GM23338 (cell line): ENCODE data around the gene SOD3. TPM values are rescaled to one million over a fixed set of nuclear protein-coding genes. Genes with fewer than 3 reads are reported as not detected.

Source experiments
- ATAC-seq: fragments of 200-7000 bp; cut with Tn5 transposase; 3 replicates; pipeline ENCODE4 v1.9.1; 2020
- DNase-seq: peaks from one replicate; pipeline ENCODE4 v3.0.0-alpha.2; 2015; ENCODE audit warnings: low spot score
- H2AFZ ChIP-seq: fragments of 200-600 bp; sonication (generic); 2 replicates; pipeline ENCODE4 v1.8.0; 2016; ENCODE audit warnings: antibody characterized with exemption, mild to moderate bottlenecking, moderate library complexity
- H3F3A ChIP-seq: fragments of 200-600 bp; sonication (generic); replicated peaks from 2 replicates; pipeline ENCODE4 v1.8.0; 2017; ENCODE audit warnings: antibody characterized with exemption, mixed run types, low read depth
- H3K27ac ChIP-seq: fragments of 200-600 bp; sonication (generic); 2 replicates; pipeline ENCODE4 v1.6.1; 2016; ENCODE audit warnings: low read depth
- H3K27me3 ChIP-seq: fragments of 200-600 bp; sonication (generic); 2 replicates; pipeline ENCODE4 v1.8.0; 2016; ENCODE audit warnings: mild to moderate bottlenecking, mixed run types, moderate library complexity; ENCODE audit not compliant: insufficient read depth
- H3K36me3 ChIP-seq: fragments of 200-600 bp; sonication (generic); 2 replicates; pipeline ENCODE4 v1.8.0; 2016; ENCODE audit warnings: mild to moderate bottlenecking; ENCODE audit not compliant: insufficient read depth
- H3K4me1 ChIP-seq: fragments of 200-600 bp; sonication (generic); 2 replicates; pipeline ENCODE4 v1.8.0; 2016; ENCODE audit warnings: mild to moderate bottlenecking, moderate library complexity; ENCODE audit not compliant: insufficient read depth
- H3K4me2 ChIP-seq: fragments of 200-600 bp; sonication (generic); 2 replicates; pipeline ENCODE4 v1.7.1; 2017; ENCODE audit warnings: mixed run types
- H3K4me3 ChIP-seq: fragments of 200-600 bp; sonication (generic); 2 replicates; pipeline ENCODE4 v1.6.1; 2016; ENCODE audit warnings: mixed run types
- H3K79me2 ChIP-seq: fragments of 200-600 bp; sonication (generic); replicated peaks from 2 replicates; pipeline ENCODE4 v1.8.0; 2017; ENCODE audit warnings: mild to moderate bottlenecking; ENCODE audit not compliant: insufficient read depth
- H3K9me2 ChIP-seq: fragments of 200-600 bp; sonication (generic); 2 replicates; pipeline ENCODE4 v1.8.0; 2017; ENCODE audit not compliant: insufficient read depth
- H4K20me1 ChIP-seq: fragments of 200-600 bp; sonication (generic); replicated peaks from 2 replicates; pipeline ENCODE4 v1.8.0; 2017; ENCODE audit warnings: mild to moderate bottlenecking; ENCODE audit not compliant: insufficient read depth
- H3K27ac Mint-ChIP-seq: 2 replicates; pipeline ENCODE4 v1.8.0; 2020; ENCODE audit warnings: inconsistent platforms, mild to moderate bottlenecking, moderate library complexity, mixed read lengths
- H3K27me3 Mint-ChIP-seq: 3 replicates; pipeline ENCODE4 v1.8.0; 2022; ENCODE audit warnings: low read depth, mild to moderate bottlenecking, moderate library complexity, mixed read lengths, inconsistent platforms; ENCODE audit not compliant: insufficient read depth, poor library complexity
- H3K36me3 Mint-ChIP-seq: 3 replicates; pipeline ENCODE4 v1.8.0; 2021; ENCODE audit warnings: low read depth, mild to moderate bottlenecking, inconsistent platforms, moderate library complexity, mixed read lengths
- H3K4me1 Mint-ChIP-seq: 3 replicates; pipeline ENCODE4 v1.8.0; 2020; ENCODE audit warnings: mild to moderate bottlenecking, inconsistent platforms, mixed read lengths
- H3K4me3 Mint-ChIP-seq: 3 replicates; pipeline ENCODE4 v1.8.0; 2021; ENCODE audit warnings: moderate library complexity, mild to moderate bottlenecking, inconsistent platforms, mixed read lengths
- H3K9me3 Mint-ChIP-seq: 3 replicates; pipeline ENCODE4 v1.8.0; 2020; ENCODE audit warnings: moderate library complexity, mild to moderate bottlenecking, inconsistent platforms, mixed read lengths
- CREB1 ChIP-seq: fragments of 250-450 bp; sonication (Bioruptor Pico); IDR thresholded peaks from 2 replicates; pipeline ENCODE4 v1.5.0; 2020; ENCODE audit warnings: low read depth, mild to moderate bottlenecking, moderate library complexity
- CTCF ChIP-seq, 2 experiments: fragments of 200-600 bp in 1 of 2; sonication (generic) in 1 of 2; conservative IDR thresholded peaks; 2 replicates each; pipeline versions ENCODE4 v1.5.1 to v1.6.1; 2016 to 2017; ENCODE audit warnings: antibody characterized with exemption in 2 of 2, low read depth in 2 of 2, mild to moderate bottlenecking in 2 of 2, moderate library complexity in 1 of 2
- ETS1 ChIP-seq: IDR thresholded peaks from 2 replicates; pipeline ENCODE4 v1.6.1; 2016; ENCODE audit warnings: antibody characterized with exemption
- JUNB ChIP-seq: IDR thresholded peaks from one replicate; pipeline ENCODE4 v1.6.1; 2016; ENCODE audit warnings: antibody characterized with exemption; ENCODE audit not compliant: unreplicated experiment
- POLR2AphosphoS5 ChIP-seq: IDR thresholded peaks from 2 replicates; pipeline ENCODE4 v1.6.1; 2016; ENCODE audit warnings: antibody characterized with exemption, low read depth
- REST ChIP-seq: IDR thresholded peaks from one replicate; pipeline ENCODE4 v1.6.1; 2018; ENCODE audit warnings: antibody characterized with exemption; ENCODE audit not compliant: unreplicated experiment
- STAT1 ChIP-seq: IDR thresholded peaks from one replicate; pipeline ENCODE4 v1.6.1; 2016; ENCODE audit warnings: antibody characterized with exemption; ENCODE audit not compliant: unreplicated experiment
- ZNF114 ChIP-seq: fragments of 250-450 bp; sonication (Bioruptor Pico); IDR thresholded peaks from 2 replicates; pipeline ENCODE4 v1.5.0; 2020; ENCODE audit warnings: mild to moderate bottlenecking, moderate library complexity
- ZNF331 ChIP-seq: fragments of 250-450 bp; sonication (Bioruptor Pico); IDR thresholded peaks from 2 replicates; pipeline ENCODE4 v1.5.0; 2020; ENCODE audit warnings: low read depth, mild to moderate bottlenecking, moderate library complexity
- ZNF462 ChIP-seq: fragments of 250-450 bp; sonication (Bioruptor Pico); IDR thresholded peaks from 2 replicates; pipeline ENCODE4 v1.5.0; 2020; ENCODE audit warnings: mild to moderate bottlenecking, moderate library complexity
- polyA plus RNA-seq: library from polyadenylated mRNA; unstranded; fragments of >200 nt; fragmentation: Nextera tagmentation; extraction: Ambion mirVana; gene quantifications from 2 replicates; pipeline ENCODE4 v1.2.1, GENCODE V29; 2016
- total RNA-seq: library from RNA; depleted of rRNA; stranded (reverse); fragments of >200 nt; shearing (Covaris generic); gene quantifications from 2 replicates; pipeline ENCODE4 v1.2.3, GENCODE V29; 2014

Gene SOD3
- total and polyA plus RNA-seq, 2 experiments from 2014 or later, result 7.5 to 11.8 TPM

DNA sequence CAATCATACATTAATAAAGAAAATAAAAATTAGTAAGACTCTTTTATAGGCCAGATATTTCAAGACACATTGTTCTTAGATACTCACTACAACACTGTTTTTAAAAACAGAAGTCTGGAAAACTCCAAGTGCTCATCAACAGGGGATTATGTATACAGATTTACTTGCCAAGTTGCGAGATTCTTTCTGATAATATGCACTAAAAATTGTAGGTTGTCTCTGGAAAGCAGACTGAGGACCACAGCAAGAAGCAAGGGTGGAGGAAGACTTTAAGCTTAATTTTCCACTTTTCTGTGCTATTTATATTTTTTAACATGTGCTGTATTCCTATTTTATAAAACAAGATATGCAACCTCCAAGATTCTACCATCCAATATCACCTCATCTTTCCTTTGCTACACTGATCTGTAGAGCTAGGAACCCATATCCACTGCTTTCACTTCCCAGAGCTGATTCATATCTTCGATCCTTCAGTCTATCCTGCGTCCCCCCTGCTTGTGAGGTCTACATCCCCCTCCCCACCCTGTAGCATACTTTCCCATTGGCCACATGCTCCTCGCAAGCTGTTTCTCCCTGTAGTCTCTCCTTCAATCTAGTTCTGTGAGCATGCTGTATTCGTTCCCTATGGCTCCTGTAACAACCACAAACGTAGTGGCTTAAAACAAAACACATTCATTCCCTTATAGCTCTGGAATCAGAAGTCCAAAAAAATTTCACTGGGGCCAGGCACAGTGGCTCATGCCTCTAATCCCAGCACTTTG is 15.7 kb downstream of the SOD3 start (continued):
- TF ChIP-seq CTCF (conservative IDR thresholded peaks at IDR 0.05; ENCODE audit: low read depth in 2 of 2), result no peak
- TF ChIP-seq JUNB, result no peak
- no peak for TF ChIP-seq ETS1
- no peak for TF ChIP-seq STAT1
- no peak for TF ChIP-seq POLR2AphosphoS5

DNA sequence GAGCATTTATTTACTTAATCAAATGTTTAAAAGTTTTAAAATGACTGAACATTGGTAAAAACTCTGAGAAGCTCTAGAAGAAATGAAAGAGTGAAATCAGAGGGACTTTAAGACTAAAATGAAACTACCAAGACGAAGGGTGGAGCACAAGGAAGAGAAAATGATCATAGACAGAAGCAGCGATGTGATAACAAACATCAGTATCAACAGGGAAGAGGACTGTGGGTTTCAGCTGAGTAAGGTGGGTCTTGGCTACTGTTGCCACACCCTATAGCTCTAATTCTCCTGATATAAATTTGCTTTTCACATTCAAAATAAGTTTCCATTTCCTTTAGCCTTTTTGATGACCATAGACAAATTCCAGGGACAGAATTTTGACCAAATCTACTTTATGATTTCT is 18.4 kb downstream of the SOD3 start:
- Histone ChIP-seq H3K4me2 (no peak overlapping the region), H4K20me1 (no peaks in the 10 kb centered on the region), H3K4me1 (no peaks in the 10 kb centered on the region), H2AFZ (no peak overlapping the region), H3K27me3 (no peaks in the 10 kb centered on the region), H3K27ac (no peak overlapping the region), H3K79me2 (no peaks in the 10 kb centered on the region), H3K4me3 (no peak overlapping the region), H3F3A (no peaks in the 10 kb centered on the region), H3K36me3 (no peaks in the 10 kb centered on the region), H3K9me2 (0 out of 2 replicates have a peak, but pooled peaks cover 13% of the 10 kb centered on the region)
- DNase-seq (no peak), ATAC-seq (no peak)
- Mint-ChIP-seq H3K27ac (no peak overlapping the region), H3K4me1 (peaks cover 9% of the 10 kb centered on the region), H3K27me3 (peaks cover 5% of the 10 kb centered on the region), H3K9me3 (no peaks in the 10 kb centered on the region; the same call in 2 of the 3 replicates), H3K4me3 (no peak overlapping the region), H3K36me3 (peaks cover 9% of the 10 kb centered on the region)
- TF ChIP-seq ETS1 (no peak), ZNF114 (CRISPR knock-in tag) (no peak), POLR2AphosphoS5 (no peak), REST (no peak), ZNF462 (CRISPR knock-in tag) (no peak), STAT1 (no peak), ZNF331 (CRISPR knock-in tag) (no peak), CREB1 (CRISPR knock-in tag) (no peak)
